ENCODE results near the gene VPS37B. TPM values are rescaled to one million over a fixed set of nuclear protein-coding genes. Genes with fewer than 3 reads are reported as not detected.

Gene VPS37B
- total and polyA plus RNA-seq, 2 donors (not counting 1 experiment from before 2014, with no cell fraction given): 66.7 to 88.1 TPM

DNA sequence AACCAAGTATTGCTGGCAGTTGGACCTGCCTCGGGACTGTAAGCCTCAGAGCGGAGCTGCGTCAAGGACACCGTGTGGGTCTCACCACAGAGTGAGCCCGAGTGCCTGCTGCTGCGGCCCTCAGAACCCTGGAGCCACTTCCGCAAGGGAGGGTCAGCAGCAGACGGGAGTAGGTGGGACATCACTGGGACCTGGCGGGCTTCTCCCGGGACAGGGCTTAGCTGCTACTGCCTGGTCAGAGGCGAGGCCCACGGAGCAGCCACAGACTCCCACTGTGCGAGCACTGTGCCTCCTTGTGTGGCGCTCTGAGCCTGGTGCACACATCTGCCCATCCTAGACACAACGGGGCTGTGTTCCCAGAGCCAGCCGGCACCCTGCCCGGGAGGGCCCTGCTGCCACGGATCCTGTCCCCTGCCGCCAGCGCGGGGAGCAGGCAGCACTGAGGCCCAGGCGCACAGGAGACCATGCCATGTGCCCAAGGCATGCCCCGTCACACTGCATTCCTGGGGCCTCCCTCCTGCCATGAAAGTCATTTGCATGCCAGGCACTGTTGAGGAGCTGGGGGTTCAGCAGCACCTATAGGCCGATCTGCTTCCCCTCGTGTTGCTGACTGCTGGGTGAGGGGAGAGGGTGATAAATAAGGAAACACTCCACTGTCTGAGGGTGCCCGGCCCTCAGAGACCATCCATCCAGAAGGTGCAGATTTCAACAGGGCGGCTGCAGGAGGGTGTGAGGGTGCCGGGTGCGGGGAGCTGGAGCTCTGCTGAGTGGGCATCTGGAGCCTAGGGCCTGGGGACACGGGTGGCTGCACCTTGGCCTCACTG is 50.7 kb downstream of the VPS37B start:
- no peak overlapping the region for H3K27ac ChIP-seq (ENCODE audit: low read length in 2 of 2)
- H3K36me3 ChIP-seq (replicated peaks in 1 of 2; ENCODE audit: control extremely low read depth in 1 of 2, control insufficient read depth in 1 of 2, extremely low read depth in 1 of 2, insufficient read depth in 2 of 2, low read length in 1 of 2): peaks cover 0 to 67% of the 10 kb centered on the region in 2 experiments
- peaks cover 0 to 38% of the 10 kb centered on the region in 2 donors for H3K4me1 ChIP-seq (ENCODE audit: control insufficient read depth in 2 of 2, insufficient read depth in 2 of 2, low read length in 2 of 2)
- no peak overlapping the region for H3K27ac Mint-ChIP-seq
- no peak for ATAC-seq (ENCODE audit: low read depth)
- TF ChIP-seq EZH2 (IDR thresholded peaks at IDR 0.05; ENCODE audit: borderline replicate concordance, insufficient read depth, low read depth, low read length, poor library complexity, severe bottlenecking): no peak
- TF ChIP-seq, protein P1, sequence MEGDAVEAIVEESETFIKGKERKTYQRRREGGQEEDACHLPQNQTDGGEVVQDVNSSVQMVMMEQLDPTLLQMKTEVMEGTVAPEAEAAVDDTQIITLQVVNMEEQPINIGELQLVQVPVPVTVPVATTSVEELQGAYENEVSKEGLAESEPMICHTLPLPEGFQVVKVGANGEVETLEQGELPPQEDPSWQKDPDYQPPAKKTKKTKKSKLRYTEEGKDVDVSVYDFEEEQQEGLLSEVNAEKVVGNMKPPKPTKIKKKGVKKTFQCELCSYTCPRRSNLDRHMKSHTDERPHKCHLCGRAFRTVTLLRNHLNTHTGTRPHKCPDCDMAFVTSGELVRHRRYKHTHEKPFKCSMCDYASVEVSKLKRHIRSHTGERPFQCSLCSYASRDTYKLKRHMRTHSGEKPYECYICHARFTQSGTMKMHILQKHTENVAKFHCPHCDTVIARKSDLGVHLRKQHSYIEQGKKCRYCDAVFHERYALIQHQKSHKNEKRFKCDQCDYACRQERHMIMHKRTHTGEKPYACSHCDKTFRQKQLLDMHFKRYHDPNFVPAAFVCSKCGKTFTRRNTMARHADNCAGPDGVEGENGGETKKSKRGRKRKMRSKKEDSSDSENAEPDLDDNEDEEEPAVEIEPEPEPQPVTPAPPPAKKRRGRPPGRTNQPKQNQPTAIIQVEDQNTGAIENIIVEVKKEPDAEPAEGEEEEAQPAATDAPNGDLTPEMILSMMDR (IDR thresholded peaks at IDR 0.05): no peak
- ChIA-PET POLR2A (interaction anchor here (0.5 to 1.1 kb wide), 3 partner anchors 9 to 465 kb away, joined by 3 to 4 read pairs (median 3); no protein-coding TSS in a partner anchor), CTCF (interaction anchor here (0.6 to 2.7 kb wide), 3 partner anchors 11 to 107 kb away, joined by 3 to 11 read pairs (median 3); no protein-coding TSS in a partner anchor)
- H3K4me2 ChIP-seq (replicated peaks; ENCODE audit: low read depth, low read length, poor library complexity, severe bottlenecking): no peak overlapping the region
- H4K20me1 ChIP-seq (ENCODE audit: control insufficient read depth, insufficient read depth, low read length, poor library complexity, severe bottlenecking): peaks cover 99% of the 10 kb centered on the region
- H3K79me2 ChIP-seq (ENCODE audit: control insufficient read depth, insufficient read depth, low read length): peaks cover 98% of the 10 kb centered on the region
- no peak overlapping the region for H3K4me3 Mint-ChIP-seq
- H3K4me3 ChIP-seq (ENCODE audit: control extremely low read depth in 1 of 5, extremely low read depth in 1 of 5, insufficient read depth in 1 of 5, low read depth in 2 of 5, low read length in 4 of 5): no peak overlapping the region
- no peaks in the 10 kb centered on the region for H3K9me3 ChIP-seq (ENCODE audit: control extremely low read depth in 1 of 3, control insufficient read depth in 2 of 3, insufficient read depth in 1 of 3, low read length in 2 of 3)
- no peaks in the 10 kb centered on the region for H3K9me3 Mint-ChIP-seq (ENCODE audit: insufficient read depth)
- H2AFZ ChIP-seq (ENCODE audit: insufficient read depth, low read depth, low read length, poor library complexity, severe bottlenecking): no peak overlapping the region
- H3K4me1 Mint-ChIP-seq: peaks cover 47% of the 10 kb centered on the region
- no peaks in the 10 kb centered on the region for H3K27me3 ChIP-seq (replicated peaks in 1 of 4; ENCODE audit: control extremely low read depth in 1 of 4, control insufficient read depth in 3 of 4, insufficient read depth in 4 of 4, low read length in 3 of 4)
- no peaks in the 10 kb centered on the region for H3K27me3 Mint-ChIP-seq
- 95% methylated on average over 29 of the region's 30 CpGs for WGBS (ENCODE audit: insufficient coverage)
- intact Hi-C loops (cut with micrococcal nuclease): no loop called here
- H3K9ac ChIP-seq (ENCODE audit: low read length): no peak overlapping the region
- DNase-seq: no peak

Data from B cell (primary cell).